ENCODE results near the gene DYNLT1. TPM values are rescaled to one million over a fixed set of nuclear protein-coding genes. Genes with fewer than 3 reads are reported as not detected.
"Not testable (repeated sequence)": the region's sequence is repeated elsewhere in the genome, so short reads cannot be mapped to it uniquely, and the experiment has no call there.

Gene DYNLT1
- total RNA-seq, 1 donor, result 35.0 TPM

DNA sequence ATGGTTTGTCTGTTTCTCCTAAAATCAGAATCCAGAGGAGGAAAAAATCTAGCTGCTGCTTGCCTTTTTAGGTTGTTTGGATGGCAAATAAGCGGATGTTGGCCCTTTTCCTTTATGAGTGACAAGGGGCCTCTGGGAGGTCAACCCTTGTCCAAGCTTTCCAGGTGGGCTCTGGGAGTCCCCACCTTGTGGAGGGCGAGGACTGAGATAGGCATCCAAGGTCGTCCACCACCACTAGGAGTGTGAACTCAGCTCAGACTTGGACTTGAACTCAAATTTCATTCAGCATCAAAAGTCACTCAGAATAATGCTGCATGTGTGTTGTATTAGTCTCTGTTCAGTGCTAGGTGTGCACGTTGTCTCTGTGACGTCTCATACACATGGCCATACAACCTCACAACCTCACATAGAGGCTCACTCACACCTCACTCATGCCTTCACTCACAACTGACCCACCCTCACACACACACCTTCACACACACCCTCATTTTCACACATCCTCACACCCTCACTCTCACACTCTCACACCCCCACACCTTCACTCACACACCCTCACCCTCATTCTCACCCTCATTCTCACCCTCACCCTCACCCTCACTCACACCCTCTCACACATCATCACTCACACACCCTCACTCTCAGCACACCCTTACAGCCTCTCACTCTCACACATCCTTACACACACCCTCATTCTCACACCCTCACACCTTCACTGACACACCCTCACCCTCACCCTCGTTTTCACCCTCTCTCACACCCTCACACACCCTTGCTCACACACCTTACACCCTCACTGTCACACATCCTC is 18.0 kb downstream of the DYNLT1 start:
- no peak for DNase-seq (ENCODE audit: low read depth in 2 of 3, low spot score in 2 of 3)

DNA sequence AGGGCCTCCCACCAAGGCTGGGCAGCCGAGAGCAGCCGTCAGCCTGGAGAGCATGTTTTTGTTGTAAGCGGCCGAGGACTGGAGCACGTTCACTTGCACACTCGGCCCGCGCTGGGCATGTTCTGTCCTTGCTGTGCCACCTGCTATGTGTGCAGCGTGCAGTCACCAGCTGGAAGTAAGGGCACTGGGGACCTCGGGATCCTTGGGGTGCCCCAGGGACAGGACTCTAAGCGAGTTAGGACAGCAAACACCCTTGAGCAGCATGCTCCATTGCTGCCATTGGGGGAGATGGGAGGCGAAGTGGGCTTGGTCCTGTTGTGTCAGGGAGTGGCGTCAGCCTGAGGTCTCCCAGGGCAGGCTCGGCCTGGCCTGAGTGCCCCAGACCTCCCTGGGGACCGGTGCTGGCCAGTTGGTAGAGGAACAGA is 18.6 kb downstream of the DYNLT1 start:
- DNase-seq (ENCODE audit: low read depth in 2 of 3, low spot score in 2 of 3), result no peak

DNA sequence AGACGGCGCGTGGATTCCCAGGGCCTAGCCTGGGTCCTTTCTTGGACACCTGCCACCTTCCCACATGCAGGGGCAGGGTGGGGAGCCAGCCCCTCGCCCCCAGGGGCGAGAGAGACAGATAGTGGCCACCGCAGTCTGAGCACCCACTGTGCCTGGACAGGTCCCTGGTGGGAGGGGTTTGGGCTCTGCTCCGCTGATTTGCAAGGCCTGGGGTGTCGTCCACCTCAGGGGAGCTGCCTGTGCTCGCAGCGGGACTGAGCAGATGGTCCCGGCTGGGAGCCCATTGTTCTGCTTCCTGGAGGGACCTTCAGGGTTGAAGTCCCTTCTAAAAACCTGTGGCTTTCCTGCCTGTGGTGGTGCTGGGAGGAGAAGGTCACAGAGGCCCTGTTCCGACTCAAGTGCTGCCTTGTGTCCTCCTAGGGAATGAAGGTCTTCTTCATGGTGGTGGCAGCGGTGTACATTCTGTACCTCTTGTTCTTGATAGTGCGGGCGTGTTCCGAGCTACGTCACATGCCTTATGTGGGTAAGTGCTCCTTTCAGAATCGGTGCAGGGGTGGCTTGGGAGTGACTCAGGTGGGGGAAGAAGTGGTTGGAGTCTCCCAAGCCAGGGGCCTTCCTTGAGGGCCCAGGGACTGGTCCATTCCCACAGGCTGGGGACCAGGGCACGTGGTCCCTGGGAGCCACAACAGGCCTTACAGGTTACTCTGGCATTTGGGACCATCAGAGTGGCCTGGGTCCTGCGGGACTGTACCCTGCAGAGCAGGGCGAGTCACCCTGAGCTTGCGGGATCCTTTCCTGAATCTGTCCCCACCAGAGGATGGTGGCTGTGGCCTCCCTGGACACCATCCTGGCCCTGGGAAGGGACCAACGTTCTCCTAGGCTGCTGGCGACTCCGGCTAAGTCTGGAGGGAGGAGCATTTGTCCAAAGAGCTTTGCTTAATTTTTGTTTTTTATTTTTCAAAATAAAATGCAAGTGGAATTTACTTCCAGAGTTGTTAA is 19.6 kb downstream of the DYNLT1 start:
- DNase-seq (ENCODE audit: low read depth in 2 of 3, low spot score in 2 of 3), result no peak

DNA sequence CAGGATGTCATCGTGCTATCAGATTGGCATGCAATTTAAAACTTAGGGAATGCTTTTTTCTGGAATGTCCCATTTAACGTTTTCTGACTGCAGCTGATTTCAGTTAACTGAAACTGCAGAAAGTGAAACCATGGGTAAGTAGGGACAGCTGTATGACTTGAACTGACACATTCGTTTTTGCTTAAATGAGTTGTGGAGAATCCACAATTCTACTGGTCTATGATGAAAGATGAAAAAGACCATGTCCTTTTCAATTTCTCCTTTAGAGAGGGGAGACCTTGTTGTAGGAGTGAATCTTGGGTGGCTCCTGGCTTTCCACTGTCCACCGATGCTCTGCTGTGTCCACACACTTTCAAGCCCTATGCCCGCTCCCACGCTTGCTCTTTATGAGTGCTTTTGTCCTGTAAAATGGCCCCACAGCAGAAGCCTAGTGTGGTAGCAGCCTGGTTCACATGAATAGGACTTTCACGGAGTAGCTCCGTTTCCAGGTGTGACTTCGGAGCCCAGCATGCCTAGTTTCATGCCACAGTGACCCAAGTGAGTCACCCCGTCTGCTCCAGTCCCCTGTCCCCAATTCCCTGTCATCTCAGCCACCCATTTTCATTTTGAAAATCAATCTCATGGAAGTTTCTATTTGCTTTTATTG is 21.9 kb downstream of the DYNLT1 start:
- no peak for DNase-seq (ENCODE audit: low read depth in 2 of 3, low spot score in 2 of 3)

DNA sequence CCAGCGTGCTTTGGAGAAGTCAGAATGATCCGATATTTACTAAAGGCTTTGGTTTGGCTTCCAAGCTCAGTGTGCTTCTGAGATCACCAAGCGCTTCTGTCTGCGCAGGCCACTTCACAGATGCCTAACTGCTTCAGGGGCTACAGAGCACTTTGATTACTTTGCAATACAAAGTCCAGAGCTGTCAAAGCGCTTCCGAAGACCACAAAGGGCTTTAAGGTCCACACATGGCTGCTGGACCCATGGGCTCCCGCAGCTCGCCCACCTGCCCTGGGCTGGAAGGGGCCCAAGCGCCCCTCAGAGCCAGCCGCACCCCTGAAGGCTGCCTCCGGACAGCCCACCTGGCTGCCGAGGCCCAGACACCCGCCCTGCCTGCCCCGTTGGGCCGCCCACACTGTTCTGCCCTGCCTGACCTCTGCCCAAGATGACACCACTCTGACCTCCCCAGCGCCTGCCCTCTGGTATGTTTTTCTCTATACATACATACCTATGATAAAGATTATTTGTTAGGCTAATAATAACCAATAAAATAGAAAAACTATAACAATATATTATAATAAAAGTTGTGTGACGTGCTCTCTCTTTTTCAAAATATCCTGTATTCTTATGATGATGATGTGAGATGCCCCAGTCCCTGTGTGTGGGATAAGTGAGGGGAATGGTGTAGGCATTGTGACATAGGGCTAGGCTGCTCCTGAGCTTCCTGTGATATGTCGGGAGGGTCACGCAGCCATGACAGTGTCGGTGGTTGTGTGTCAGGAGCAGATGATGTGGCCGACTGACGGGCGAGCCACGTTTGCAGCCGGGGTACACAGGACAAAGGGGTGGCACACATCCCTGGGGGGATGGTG is 22.6 kb downstream of the DYNLT1 start:
- DNase-seq (ENCODE audit: low read depth in 2 of 3, low spot score in 2 of 3), result no peak

DNA sequence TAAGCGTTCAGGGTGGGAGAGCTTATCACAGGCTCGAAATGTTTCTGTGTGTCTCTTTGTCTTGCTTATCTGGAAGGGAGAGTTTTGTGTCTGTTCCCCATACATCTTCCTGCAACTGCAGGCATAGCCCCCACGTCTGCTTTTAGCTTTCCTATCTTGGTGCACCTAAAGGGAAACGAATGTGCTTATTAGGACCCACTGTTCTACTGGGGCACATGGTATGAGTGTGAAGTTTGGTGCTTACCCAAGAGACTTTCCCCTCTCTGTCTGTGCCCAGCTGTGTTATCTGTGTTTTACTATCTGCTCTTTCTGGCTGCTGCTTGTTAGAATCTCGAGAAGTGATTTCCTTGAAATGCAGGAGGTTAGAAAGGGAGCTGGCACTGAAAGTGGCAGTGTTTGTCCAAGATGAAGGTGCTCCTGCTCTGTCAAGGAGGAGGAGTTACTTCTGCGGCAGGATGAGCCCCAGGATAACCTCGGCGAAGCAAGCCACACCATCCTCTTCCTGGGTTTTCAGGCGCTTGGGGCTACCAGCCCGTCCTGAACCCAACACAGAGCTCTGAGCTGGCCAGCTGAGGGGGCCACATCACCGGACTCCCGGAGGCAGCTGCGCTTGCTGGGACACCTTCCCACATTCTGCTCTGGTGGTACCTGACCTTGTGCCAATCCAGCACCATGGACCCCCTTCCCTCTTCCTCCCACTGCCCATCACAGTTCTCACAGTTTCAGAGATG is 23.4 kb downstream of the DYNLT1 start:
- no peak for DNase-seq (ENCODE audit: low read depth in 2 of 3, low spot score in 2 of 3)

DNA sequence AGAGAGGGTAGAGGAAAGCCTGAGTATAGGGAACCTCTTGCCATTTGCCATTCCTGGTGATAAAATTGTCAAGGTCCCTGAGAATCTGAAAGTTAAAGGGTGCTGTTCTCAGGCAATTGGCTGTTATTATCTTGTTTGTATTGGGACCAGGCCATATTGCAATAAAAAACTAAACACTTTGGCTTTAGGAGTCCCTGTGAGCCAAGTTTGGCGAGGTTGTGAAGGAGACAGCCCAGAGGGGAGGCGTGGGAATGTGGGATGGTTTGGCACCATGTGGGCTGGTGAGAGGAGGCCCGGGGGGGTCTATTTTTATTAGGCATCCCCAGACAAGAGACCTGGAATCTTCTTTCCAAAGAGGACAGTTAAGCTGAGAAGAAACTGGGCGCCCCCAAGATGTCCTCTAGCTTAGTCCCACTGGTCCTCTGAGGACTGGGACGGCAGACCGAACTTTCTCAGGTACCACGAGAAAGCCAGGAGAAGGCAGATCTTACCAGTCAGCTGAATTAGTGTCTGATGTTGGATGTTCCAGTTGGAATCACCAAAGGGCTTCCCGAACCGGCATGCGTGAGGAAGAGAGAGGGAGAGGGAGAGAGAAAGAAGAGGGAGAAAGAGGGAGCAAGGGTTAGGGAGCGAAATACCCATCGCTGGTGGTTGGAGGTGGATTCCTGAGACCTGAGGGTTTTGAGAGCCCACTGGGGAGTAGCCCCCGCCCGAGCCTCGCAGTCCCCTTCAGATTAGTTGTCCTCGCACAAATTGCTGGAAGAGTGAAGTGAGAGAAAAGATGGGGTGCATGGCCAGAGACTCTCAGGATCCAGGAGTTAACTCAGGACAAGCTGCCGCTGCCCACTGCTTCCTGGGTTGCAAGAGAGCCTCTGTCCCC is 24.4 kb downstream of the DYNLT1 start:
- DNase-seq (ENCODE audit: low read depth in 2 of 3, low spot score in 2 of 3), result no peak

DNA sequence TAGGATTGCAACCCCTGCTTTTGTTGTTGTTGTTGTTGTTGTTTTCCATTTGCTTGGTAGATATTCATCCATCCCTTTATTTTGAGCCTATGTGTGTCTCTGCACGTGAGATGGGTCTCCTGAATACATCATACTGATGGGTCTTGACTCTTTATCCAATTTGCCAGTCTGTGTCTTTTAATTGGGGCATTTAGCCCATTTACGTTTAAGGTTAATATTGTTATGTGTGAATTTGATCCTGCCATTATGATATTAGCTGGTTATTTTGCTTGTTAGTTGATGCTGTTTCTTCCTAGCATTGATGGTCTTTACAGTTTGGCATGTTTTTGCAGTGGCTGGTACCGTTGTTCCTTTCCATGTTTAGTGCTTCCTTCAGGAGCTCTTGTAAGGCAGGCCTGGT is 26.3 kb downstream of the DYNLT1 start:
- not testable (repeated sequence) for DNase-seq (ENCODE audit: low read depth in 2 of 3, low spot score in 2 of 3)

DNA sequence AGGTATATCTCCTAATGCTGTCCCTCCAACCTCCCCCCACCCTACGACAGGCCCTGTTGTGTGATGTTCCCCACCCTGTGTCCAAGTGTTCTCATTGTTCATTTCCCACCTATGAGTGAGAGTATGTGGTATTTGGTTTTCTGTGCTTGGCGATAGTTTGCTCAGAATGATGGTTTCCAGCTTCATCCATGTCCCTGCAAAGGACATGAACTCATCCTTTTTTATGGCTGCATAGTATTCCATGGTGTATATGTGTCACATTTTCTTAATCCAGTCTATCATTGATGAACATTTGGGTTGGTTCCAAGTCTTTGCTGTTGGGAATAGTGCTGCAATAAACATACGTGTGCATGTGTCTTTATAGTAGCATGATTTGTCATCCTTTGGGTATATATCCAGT is 29.9 kb downstream of the DYNLT1 start:
- DNase-seq (ENCODE audit: low read depth in 2 of 3, low spot score in 2 of 3), result not testable (repeated sequence)

DNA sequence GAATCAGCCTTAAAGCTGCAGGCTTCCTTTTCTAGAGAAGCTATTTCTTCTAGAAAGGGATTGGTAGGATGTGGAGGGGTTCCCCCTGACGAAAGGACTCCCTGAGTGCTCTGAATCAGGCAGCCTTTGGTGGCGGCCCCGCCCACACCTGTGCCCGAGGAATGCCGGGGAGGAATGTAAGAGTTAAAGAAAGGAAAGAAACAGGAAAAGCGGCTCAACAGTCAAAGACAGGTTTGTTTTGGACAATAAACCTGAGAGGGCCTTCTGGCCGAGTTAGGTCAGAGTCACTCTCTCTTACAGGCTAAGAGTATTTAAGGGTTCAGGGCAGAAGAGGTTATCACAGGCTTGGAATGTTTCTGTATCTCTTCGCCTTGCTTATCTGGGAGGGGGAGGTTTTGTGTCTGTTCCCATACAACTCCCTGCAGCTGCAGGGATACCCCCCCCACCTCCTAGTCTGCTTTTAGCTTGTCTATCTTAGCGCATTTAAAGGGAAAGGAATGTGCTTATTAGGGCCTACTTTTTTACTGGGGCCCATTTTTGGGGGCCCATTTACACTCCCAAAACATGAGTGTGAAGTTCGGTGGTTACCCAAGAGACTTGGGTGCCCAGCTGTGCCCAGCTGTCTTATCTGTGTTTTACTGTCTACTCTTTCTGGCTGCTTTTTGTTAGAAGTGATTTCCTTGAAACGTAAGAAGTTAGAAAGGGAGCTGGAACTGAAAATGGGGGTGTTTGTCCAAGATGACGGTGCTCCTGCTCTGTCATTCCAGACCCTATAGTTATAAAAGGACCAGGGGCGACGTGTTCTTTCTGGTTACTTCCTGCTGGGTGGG is 32.8 kb downstream of the DYNLT1 start:
- DNase-seq (ENCODE audit: low read depth in 2 of 3, low spot score in 2 of 3), result no peak

DNA sequence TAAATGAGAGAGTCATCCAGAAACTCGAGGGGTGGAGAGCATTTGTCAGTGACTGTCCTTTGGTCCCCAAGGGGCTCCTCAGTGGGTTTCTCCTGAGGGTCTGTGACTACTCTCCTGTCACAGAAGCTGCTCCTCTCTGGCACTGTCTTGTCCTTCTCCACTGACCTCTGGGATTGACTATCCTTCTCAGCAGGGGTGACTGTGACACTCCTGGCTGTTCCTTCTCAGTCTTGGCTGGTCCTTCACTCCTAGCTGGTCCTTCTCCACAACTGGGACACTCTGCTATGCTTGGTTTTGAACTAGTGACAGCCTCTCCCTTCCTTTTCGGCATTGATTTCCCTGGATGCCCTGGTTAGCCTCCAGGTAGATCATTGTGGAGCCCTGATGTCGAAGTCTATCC is 33.5 kb downstream of the DYNLT1 start:
- no peak for DNase-seq (ENCODE audit: low read depth in 2 of 3, low spot score in 2 of 3)

DNA sequence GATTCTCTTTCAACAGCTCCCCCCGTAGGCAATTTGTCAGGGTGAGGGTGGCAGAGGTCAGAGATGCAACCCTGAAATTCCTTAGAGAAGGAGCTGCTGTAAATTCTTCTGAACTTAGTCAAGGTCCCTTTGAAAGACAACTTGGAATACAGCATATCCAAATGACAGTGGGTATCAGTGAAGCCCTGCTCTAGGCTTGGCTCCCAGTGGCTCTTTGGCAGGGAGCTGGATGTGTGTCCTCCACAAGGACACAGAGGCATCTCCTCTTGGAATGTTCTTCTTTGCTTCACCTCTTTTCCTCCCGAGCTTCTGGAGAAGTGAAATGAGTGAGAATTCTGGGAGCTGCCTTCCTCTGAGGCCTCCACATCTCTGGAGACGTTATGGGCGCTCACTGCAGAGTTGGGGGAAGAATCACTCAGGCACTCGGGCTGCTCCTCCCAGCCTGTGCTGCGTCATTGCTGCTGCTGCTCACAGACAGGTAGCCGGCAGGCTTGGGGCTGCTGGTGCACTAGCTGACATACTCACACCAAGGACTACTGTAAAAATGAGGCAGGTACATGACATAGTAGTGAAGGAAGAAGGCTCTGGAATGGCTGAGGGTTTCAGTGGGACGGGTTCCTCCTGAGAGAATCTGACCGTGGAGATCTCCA is 34.1 kb downstream of the DYNLT1 start:
- no peak for DNase-seq (ENCODE audit: low read depth in 2 of 3, low spot score in 2 of 3)

DNA sequence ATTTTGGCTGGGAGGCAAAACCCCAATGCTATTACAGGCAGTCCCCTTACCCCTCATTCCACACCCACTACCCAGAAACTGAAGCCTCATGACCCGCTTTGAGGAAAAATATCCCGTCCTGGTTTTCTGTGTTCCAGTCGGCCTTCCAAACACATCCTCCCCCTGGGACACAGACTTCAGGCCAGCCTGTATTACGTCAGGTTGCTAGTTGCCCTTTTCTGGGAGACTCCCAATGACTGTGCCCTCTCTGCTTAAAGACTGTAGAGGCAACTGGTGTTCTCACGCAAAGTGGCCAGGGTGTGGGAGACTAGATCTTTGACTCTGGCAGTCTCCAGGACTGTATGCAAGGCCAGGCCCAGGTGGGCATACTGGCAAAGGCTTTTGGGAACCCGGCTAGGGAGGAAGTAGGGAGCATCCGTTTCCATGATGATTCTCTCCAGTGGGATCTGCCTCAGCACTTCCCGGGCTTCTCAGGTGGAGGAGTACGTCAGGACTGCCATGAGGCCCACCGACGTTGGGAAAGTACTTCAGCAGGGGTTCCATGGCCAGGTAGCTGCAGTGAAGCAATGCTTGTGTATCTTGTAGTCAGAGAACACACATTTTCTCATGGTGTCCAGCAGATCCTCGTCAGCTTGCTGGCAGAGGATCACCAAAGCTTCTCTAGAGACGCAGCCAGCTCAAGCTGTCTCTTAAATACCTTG is 34.9 kb downstream of the DYNLT1 start:
- DNase-seq (ENCODE audit: low read depth in 2 of 3, low spot score in 2 of 3), result no peak

DNA sequence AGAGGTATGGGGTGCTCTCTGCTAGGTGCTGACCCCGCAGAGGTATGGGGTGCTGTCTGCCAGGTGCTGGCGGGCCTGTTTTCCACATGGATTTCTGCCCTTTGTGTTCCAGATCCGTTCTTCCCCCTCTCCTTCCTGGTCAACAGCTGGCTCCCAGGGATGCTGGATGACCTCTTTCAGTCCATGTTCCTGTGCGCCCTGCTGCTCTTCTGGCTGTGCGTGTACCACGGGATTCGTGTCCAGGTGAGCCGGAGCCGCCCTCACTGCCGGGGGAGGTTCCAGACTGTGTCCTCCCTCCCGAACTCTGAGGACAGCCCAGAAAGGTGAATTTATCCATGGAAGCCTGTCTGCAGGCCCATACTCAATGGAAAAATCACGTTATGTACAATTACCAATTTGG is 36.3 kb downstream of the DYNLT1 start:
- DNase-seq (ENCODE audit: low read depth in 2 of 3, low spot score in 2 of 3), result no peak

DNA sequence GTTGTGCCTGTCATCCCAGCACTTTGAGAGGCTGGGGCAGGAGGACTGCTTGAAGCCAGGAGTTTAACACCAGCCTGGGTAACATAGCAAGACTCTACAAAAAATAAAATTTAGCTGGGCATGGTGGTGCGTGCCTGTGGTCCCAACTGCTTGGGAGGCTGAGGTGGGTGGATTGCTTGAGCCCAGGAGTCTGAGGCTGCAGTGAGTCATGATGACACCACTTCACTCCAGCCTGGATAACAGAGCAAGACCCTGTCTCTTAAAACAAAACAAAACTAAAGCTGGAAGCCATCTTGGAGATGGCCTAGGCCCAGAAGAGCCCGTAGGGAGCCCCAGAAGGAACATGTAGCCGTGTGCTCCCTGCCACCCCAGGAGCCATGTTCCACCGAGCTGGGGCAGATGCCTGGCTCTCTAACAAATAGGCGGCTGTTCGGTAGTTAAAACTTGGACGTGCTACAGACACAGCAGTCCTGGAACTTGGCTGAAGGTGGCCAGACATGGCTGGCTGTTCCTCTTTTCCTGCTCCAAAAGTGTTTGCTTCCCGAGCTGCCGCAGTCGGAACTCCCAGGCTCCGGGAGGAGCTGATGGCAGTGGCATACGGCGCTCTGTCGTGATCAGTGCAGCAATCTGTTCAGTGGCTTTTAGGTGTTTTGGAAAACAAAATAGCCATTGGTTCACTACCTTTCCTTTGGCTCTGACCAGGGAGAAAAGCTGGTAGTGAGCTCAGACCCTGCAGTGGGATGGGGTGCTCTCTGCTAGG is 37.0 kb downstream of the DYNLT1 start:
- DNase-seq (ENCODE audit: low read depth in 2 of 3, low spot score in 2 of 3), result no peak

DNA sequence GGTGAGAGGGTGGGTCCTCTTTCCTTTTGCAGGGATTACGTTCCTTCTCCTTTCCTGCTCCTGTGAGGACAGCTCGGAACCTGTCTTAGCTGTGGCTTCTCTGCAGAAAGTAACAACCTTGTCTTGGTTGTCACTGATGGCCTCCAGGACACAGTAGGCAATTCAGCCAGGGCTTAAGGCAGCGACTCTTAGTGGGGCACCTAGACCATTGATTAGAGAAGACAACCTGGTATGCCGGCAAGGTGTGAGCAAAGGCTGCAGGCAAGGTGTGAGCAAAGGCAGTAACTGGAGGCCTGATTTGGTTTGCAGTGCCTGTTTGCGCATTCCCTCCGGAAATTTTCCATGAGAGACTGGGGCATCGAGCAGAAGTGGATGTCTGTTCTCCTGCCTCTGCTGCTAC is 37.6 kb downstream of the DYNLT1 start:
- no peak for DNase-seq (ENCODE audit: low read depth in 2 of 3, low spot score in 2 of 3)
